Breast epithelium (tissue), 3 donors: ENCODE results near the gene KIAA1549.
A peak's percentile ranks its signal among the peaks of the same experiment; 100 is the strongest.

Experiments used
- POLR2A ChIP-seq: fragments of 450-650 bp; IDR thresholded peaks from one replicate; pipeline ENCODE4 v1.6.1; 2016; ENCODE audit warnings: antibody characterized with exemption, mild to moderate bottlenecking, moderate library complexity
- POLR2AphosphoS5 ChIP-seq, 3 donors: sonication (generic); formaldehyde crosslinking; IDR thresholded peaks; one replicate each; pipeline ENCODE4 v1.6.1; 2017; ENCODE audit warnings: antibody characterized with exemption in 3 of 3
- TF ChIP-seq, protein P1 (sequence below), 3 donors: fragments of 450-650 bp; IDR thresholded peaks; one replicate each; pipeline ENCODE4 v1.5.1; 2016 to 2017; ENCODE audit warnings: antibody characterized with exemption in 3 of 3, mild to moderate bottlenecking in 3 of 3, moderate library complexity in 3 of 3

DNA sequence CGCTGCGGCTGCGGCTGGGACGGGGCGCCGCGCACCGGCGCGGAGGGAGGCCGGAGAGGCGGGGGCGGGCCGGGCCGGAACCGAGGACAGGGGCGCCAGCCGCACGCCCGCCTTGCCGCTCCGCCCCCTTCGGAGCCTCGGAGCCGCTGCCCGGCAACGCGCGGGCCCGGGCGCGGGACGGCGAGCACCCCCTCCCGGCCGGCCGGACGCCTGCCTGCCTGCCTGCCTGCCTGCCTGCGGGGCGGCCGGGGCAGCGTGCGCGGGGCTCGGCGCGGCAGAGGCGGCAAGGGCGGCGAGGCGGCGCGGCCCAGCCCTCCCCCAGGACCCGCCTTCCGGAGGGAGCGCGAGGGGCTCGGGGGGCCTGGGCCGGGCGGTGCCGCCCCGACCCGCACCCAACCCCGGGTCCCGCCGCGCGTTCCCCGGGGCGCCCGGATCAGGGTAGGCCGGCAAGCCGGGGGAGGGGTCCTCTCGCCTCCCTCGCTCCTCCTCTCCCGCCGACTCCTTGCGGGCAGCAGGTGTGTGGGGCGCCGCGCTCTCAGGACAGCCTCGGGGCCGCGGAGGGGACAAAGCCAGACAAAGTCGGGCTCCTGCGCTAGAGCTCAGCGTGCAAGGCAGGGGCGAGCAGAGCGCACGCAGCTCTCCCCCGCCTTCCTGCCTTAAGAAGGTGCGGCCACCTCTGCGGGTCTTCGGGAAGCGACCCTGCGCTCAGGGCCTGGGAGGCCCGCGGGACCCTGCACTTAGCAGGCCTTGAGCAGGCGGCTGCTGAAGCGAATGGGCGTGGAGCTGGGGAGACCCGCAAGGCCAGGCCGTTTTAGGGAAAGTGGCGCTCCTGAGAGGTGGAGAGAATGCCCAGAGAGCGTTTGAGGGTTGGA lies at the start of gene KIAA1549:
- TF ChIP-seq POLR2A = no peak
- TF ChIP-seq, protein P1, sequence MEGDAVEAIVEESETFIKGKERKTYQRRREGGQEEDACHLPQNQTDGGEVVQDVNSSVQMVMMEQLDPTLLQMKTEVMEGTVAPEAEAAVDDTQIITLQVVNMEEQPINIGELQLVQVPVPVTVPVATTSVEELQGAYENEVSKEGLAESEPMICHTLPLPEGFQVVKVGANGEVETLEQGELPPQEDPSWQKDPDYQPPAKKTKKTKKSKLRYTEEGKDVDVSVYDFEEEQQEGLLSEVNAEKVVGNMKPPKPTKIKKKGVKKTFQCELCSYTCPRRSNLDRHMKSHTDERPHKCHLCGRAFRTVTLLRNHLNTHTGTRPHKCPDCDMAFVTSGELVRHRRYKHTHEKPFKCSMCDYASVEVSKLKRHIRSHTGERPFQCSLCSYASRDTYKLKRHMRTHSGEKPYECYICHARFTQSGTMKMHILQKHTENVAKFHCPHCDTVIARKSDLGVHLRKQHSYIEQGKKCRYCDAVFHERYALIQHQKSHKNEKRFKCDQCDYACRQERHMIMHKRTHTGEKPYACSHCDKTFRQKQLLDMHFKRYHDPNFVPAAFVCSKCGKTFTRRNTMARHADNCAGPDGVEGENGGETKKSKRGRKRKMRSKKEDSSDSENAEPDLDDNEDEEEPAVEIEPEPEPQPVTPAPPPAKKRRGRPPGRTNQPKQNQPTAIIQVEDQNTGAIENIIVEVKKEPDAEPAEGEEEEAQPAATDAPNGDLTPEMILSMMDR (IDR thresholded peaks at IDR 0.05) = peak in 1 of 3 donors; percentile 62
- TF ChIP-seq POLR2AphosphoS5 (IDR thresholded peaks at IDR 0.05) = no peak
